HepG2 (cell line): Measurements from ENCODE around the gene LBX2. TPM values are rescaled to one million over a fixed set of nuclear protein-coding genes. Genes with fewer than 3 reads are reported as not detected.
A peak's percentile ranks its signal among the peaks of the same experiment; 100 is the strongest.

ENCODE experiments used
- EHMT2 ChIP-seq: fragments of 200-600 bp; sonication (generic); IDR thresholded peaks from 2 replicates; pipeline ENCODE4 v1.7.0; 2017; ENCODE audit warnings: antibody characterized with exemption, low read depth, low read length, borderline replicate concordance
- FOXO1 ChIP-seq: sonication (generic); formaldehyde crosslinking; IDR thresholded peaks from 2 replicates; pipeline ENCODE4 v1.4.0; 2020; ENCODE audit warnings: missing genetic modification reagents
- FOXP1 ChIP-seq, 2 experiments: fragments of 450-650 bp in 1 of 2; IDR thresholded peaks; 2 replicates each; pipeline ENCODE4 v1.6.1; 2017 to 2018; ENCODE audit warnings: antibody characterized with exemption in 1 of 2
- GABPA ChIP-seq, 2 experiments: IDR thresholded peaks; 2 replicates each; pipeline ENCODE4 v1.6.1; 2011 to 2016; ENCODE audit warnings: low read depth in 2 of 2, low read length in 1 of 2, missing biosample characterization in 1 of 2, missing genetic modification characterization in 1 of 2
- GTF3A ChIP-seq: sonication (generic); formaldehyde crosslinking; conservative IDR thresholded peaks from 2 replicates; pipeline ENCODE4 v1.4.0; 2020; ENCODE audit warnings: mild to moderate bottlenecking, missing genetic modification reagents
- HDAC2 ChIP-seq: sonication (generic); formaldehyde crosslinking; IDR thresholded peaks from 2 replicates; pipeline ENCODE4 v1.4.0; 2020; ENCODE audit warnings: missing genetic modification reagents
- HIVEP1 ChIP-seq: sonication (generic); formaldehyde crosslinking; IDR thresholded peaks from 2 replicates; pipeline ENCODE4 v1.4.0; 2020; ENCODE audit warnings: mild to moderate bottlenecking, missing genetic modification reagents
- KAT7 ChIP-seq: IDR thresholded peaks from 2 replicates; pipeline ENCODE4 v1.6.1; 2018; ENCODE audit warnings: borderline replicate concordance, missing compliant biosample characterization
- KLF11 ChIP-seq: IDR thresholded peaks from 2 replicates; pipeline ENCODE4 v1.6.1; 2016; ENCODE audit warnings: missing compliant biosample characterization
- KLF15 ChIP-seq: sonication (generic); formaldehyde crosslinking; IDR thresholded peaks from 2 replicates; pipeline ENCODE4 v1.8.1; 2023; ENCODE audit warnings: borderline replicate concordance, mild to moderate bottlenecking, inconsistent platforms, missing genetic modification reagents, mixed read lengths
- KLF16 ChIP-seq, 2 experiments: sonication (generic) in 1 of 2; formaldehyde crosslinking in 1 of 2; IDR thresholded peaks; 2 replicates each; pipeline versions ENCODE4 v1.6.1 to v1.8.0; 2016 to 2023; ENCODE audit warnings: missing genetic modification reagents in 2 of 2, missing compliant biosample characterization in 1 of 2
- MTERF4 ChIP-seq: sonication (generic); formaldehyde crosslinking; IDR thresholded peaks from 2 replicates; pipeline ENCODE4 v1.8.0; 2023; ENCODE audit warnings: mild to moderate bottlenecking, missing genetic modification reagents
- NR2C2 ChIP-seq: sonication (generic); formaldehyde crosslinking; IDR thresholded peaks from 2 replicates; pipeline ENCODE4 v1.4.0; 2020; ENCODE audit warnings: missing genetic modification reagents, mild to moderate bottlenecking, moderate library complexity, borderline replicate concordance
- NR2F6 ChIP-seq, 2 experiments: IDR thresholded peaks; 2 replicates each; pipeline ENCODE4 v1.6.1; 2016; ENCODE audit warnings: antibody characterized with exemption in 1 of 2, mild to moderate bottlenecking in 1 of 2
- PPARG ChIP-seq: conservative IDR thresholded peaks from 2 replicates; pipeline ENCODE4 v1.6.1; 2016; ENCODE audit warnings: missing biosample characterization, missing genetic modification reagents
- PTBP1 ChIP-seq: fragments of 200-400 bp; formaldehyde crosslinking; IDR thresholded peaks from 2 replicates; pipeline ENCODE4 v1.6.1; 2018; ENCODE audit warnings: low read length, low read depth; ENCODE audit not compliant: poor library complexity, severe bottlenecking
- TSC22D2 ChIP-seq: sonication (generic); formaldehyde crosslinking; IDR thresholded peaks from 2 replicates; pipeline ENCODE4 v1.5.1; 2020; ENCODE audit warnings: missing genetic modification reagents, mild to moderate bottlenecking, borderline replicate concordance
- U2AF2 ChIP-seq: fragments of 200-400 bp; formaldehyde crosslinking; IDR thresholded peaks from 2 replicates; pipeline ENCODE4 v1.6.1; 2017; ENCODE audit warnings: low read depth, mild to moderate bottlenecking, low read length
- ZBTB14 ChIP-seq: sonication (generic); formaldehyde crosslinking; IDR thresholded peaks from 2 replicates; pipeline ENCODE4 v1.4.0; 2020; ENCODE audit warnings: missing genetic modification reagents
- ZNF235 ChIP-seq: sonication (generic); formaldehyde crosslinking; IDR thresholded peaks from 2 replicates; pipeline ENCODE4 v1.8.1; 2023; ENCODE audit warnings: mild to moderate bottlenecking, missing genetic modification reagents, borderline replicate concordance
- ZNF256 ChIP-seq: sonication (generic); formaldehyde crosslinking; conservative IDR thresholded peaks from 2 replicates; pipeline ENCODE4 v1.4.0; 2020; ENCODE audit warnings: missing genetic modification reagents
- ZNF263 ChIP-seq: sonication (generic); formaldehyde crosslinking; IDR thresholded peaks from 2 replicates; pipeline ENCODE4 v1.4.0; 2020; ENCODE audit warnings: missing genetic modification reagents
- ZNF383 ChIP-seq: sonication (generic); formaldehyde crosslinking; IDR thresholded peaks from 2 replicates; pipeline ENCODE4 v1.4.0; 2020; ENCODE audit warnings: missing genetic modification reagents, mild to moderate bottlenecking, borderline replicate concordance
- ZNF713 ChIP-seq: sonication (generic); formaldehyde crosslinking; IDR thresholded peaks from 2 replicates; pipeline ENCODE4 v1.4.0; 2020; ENCODE audit warnings: mild to moderate bottlenecking, missing genetic modification reagents
- polyA plus RNA-seq, 8 experiments: library from polyadenylated mRNA; depleted of rRNA in 3 of 8; stranded (reverse) in 7 of 8; unstranded in 1 of 8; fragments of >200 nt; fragmentation: Illumina TruSeq in 4 of 8; extraction: Trizol in 4 of 8; gene quantifications; 2 replicates each; pipeline versions ENCODE4 v1.2.1 to v1.2.3, GENCODE V29; 2011 to 2016; ENCODE audit warnings: low read depth in 4 of 8, missing spikeins in 1 of 8, mixed read lengths in 1 of 8; ENCODE audit not compliant: insufficient read depth in 1 of 8
- total RNA-seq, 5 experiments: library from RNA; depleted of rRNA; stranded (reverse); fragments of >200 nt; fragmentation: Illumina TruSeq; extraction: Trizol; gene quantifications; 2 replicates each; pipeline ENCODE4 v1.2.3, GENCODE V29; 2016; ENCODE audit warnings: low read depth in 1 of 5
- TF ChIP-seq, protein P1 (sequence below): sonication (generic); formaldehyde crosslinking; IDR thresholded peaks from 2 replicates; pipeline ENCODE4 v1.5.0; 2020; ENCODE audit warnings: mild to moderate bottlenecking, missing genetic modification reagents

Gene LBX2
- total and polyA plus RNA-seq, 2 of the 13 experiments (the other 11 are each of a cell fraction or from before 2014, with no cell fraction given), result 6.4 to 8.1 TPM

GRCh38 chr2:74496997-74497776 lies 2.2 kb downstream of the LBX2 start (continued):
- TF ChIP-seq KLF16 (CRISPR knock-in tag; IDR thresholded peaks at IDR 0.05), result 0 out of 4 replicates have a peak, but pooled peaks of 1 of the 2 experiments have one; percentile 3
- no peak for TF ChIP-seq ZBTB14 (CRISPR knock-in tag)
- TF ChIP-seq HDAC2 (CRISPR knock-in tag), result 0 out of 2 replicates have a peak, but pooled peaks have one; percentile 37
- TF ChIP-seq EHMT2, result no peak
- no peak for TF ChIP-seq GTF3A (CRISPR knock-in tag)
- no peak for TF ChIP-seq PTBP1
- 0 out of 2 replicates have a peak, but pooled peaks have one; percentile 38 for TF ChIP-seq KLF15 (CRISPR knock-in tag)
- TF ChIP-seq TSC22D2 (CRISPR knock-in tag), result peak; percentile 25; the same call in 1 of the 2 replicates
- TF ChIP-seq NR2F6 (IDR thresholded peaks at IDR 0.05), result peak; percentile 73
- no peak; the same call in 1 of the 2 replicates for TF ChIP-seq NR2F6 (CRISPR knock-in tag; IDR thresholded peaks at IDR 0.05)
- TF ChIP-seq MTERF4 (CRISPR knock-in tag), result peak; percentile 54; the same call in 1 of the 2 replicates
- no peak for TF ChIP-seq U2AF2
- 0 out of 2 replicates have a peak, but pooled peaks have one; percentile 12 for TF ChIP-seq KLF11
- TF ChIP-seq ZNF713 (CRISPR knock-in tag), result no peak
- no peak for TF ChIP-seq GABPA (IDR thresholded peaks at IDR 0.05; ENCODE audit: low read depth, low read length)
- TF ChIP-seq GABPA (CRISPR knock-in tag; IDR thresholded peaks at IDR 0.05; ENCODE audit: low read depth), result 0 out of 2 replicates have a peak, but pooled peaks have one; percentile 30
- 0 out of 2 replicates have a peak, but pooled peaks have one; percentile 35 for TF ChIP-seq KAT7 (CRISPR knock-in tag)
- TF ChIP-seq ZNF263 (CRISPR knock-in tag), result peak; percentile 33
- TF ChIP-seq ZNF256 (CRISPR knock-in tag), result no peak
- TF ChIP-seq FOXP1 (IDR thresholded peaks at IDR 0.05), result no peak
- TF ChIP-seq FOXP1 (CRISPR knock-in tag; IDR thresholded peaks at IDR 0.05), result no peak
- TF ChIP-seq ZNF383 (CRISPR knock-in tag), result peak; percentile 62; the same call in 1 of the 2 replicates
- 0 out of 2 replicates have a peak, but pooled peaks have one; percentile 50 for TF ChIP-seq HIVEP1 (CRISPR knock-in tag)
- TF ChIP-seq, protein P1, sequence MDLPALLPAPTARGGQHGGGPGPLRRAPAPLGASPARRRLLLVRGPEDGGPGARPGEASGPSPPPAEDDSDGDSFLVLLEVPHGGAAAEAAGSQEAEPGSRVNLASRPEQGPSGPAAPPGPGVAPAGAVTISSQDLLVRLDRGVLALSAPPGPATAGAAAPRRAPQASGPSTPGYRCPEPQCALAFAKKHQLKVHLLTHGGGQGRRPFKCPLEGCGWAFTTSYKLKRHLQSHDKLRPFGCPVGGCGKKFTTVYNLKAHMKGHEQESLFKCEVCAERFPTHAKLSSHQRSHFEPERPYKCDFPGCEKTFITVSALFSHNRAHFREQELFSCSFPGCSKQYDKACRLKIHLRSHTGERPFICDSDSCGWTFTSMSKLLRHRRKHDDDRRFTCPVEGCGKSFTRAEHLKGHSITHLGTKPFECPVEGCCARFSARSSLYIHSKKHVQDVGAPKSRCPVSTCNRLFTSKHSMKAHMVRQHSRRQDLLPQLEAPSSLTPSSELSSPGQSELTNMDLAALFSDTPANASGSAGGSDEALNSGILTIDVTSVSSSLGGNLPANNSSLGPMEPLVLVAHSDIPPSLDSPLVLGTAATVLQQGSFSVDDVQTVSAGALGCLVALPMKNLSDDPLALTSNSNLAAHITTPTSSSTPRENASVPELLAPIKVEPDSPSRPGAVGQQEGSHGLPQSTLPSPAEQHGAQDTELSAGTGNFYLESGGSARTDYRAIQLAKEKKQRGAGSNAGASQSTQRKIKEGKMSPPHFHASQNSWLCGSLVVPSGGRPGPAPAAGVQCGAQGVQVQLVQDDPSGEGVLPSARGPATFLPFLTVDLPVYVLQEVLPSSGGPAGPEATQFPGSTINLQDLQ (CRISPR knock-in tag), result 0 out of 2 replicates have a peak, but pooled peaks have one; percentile 46
- TF ChIP-seq PPARG, result peak; percentile 75
- TF ChIP-seq FOXO1 (CRISPR knock-in tag), result no peak
- TF ChIP-seq ZNF235 (CRISPR knock-in tag), result peak; percentile 5; the same call in 1 of the 2 replicates
- TF ChIP-seq NR2C2, result peak; percentile 70
